COLO829 (cell line): ENCODE measurements around the gene TSPAN9.

ENCODE experiments used
- DNase-seq: peaks from one replicate; pipeline ENCODE4 v3.0.0; 2012; ENCODE audit warnings: low spot score

Gene TSPAN9

GRCh38 chr12:3275171-3276041, 198.2 kb downstream of the TSPAN9 start:
- peak; percentile 62 for DNase-seq

GRCh38 chr12:3276226-3276625, 199.0 kb downstream of the TSPAN9 start:
- no peak for DNase-seq

- no peak for DNase-seq
Observed at GRCh38 chr12:3277306-3277943, 200.2 kb downstream of the TSPAN9 start.

GRCh38 chr12:3278681-3279414, 201.7 kb downstream of the TSPAN9 start:
- DNase-seq, result no peak

GRCh38 chr12:3279415-3279780, 202.2 kb downstream of the TSPAN9 start:
- DNase-seq, result no peak

- no peak for DNase-seq
Observed at GRCh38 chr12:3279832-3280231, 202.7 kb downstream of the TSPAN9 start.

- no peak for DNase-seq
Observed at GRCh38 chr12:3280967-3281366, 203.8 kb downstream of the TSPAN9 start.

GRCh38 chr12:3281588-3282383, 204.6 kb downstream of the TSPAN9 start:
- DNase-seq, result no peak

GRCh38 chr12:3282384-3282670, 205.1 kb downstream of the TSPAN9 start:
- DNase-seq, result no peak

GRCh38 chr12:3283137-3283680, 206.0 kb downstream of the TSPAN9 start:
- no peak for DNase-seq

- DNase-seq, result no peak
Observed at GRCh38 chr12:3284405-3284804, 207.2 kb downstream of the TSPAN9 start.

GRCh38 chr12:3285570-3285969, 208.4 kb downstream of the TSPAN9 start:
- no peak for DNase-seq

GRCh38 chr12:3288690-3289089, 211.5 kb downstream of the TSPAN9 start:
- DNase-seq, result no peak

- no peak for DNase-seq
Observed at GRCh38 chr12:3289702-3290101, 212.5 kb downstream of the TSPAN9 start.

GRCh38 chr12:3291939-3292338, 214.8 kb downstream of the TSPAN9 start:
- no peak for DNase-seq

- DNase-seq, result no peak
Observed at GRCh38 chr12:3292677-3293412, 215.7 kb downstream of the TSPAN9 start.

GRCh38 chr12:3293446-3294161, 216.4 kb downstream of the TSPAN9 start:
- no peak for DNase-seq

GRCh38 chr12:3294481-3294911, 217.3 kb downstream of the TSPAN9 start:
- no peak for DNase-seq

GRCh38 chr12:3295225-3295624, 218.0 kb downstream of the TSPAN9 start:
- DNase-seq, result no peak

GRCh38 chr12:3295646-3296408, 218.6 kb downstream of the TSPAN9 start:
- DNase-seq, result no peak
